ENCODE results near the gene RAB28. TPM values are rescaled to one million over a fixed set of nuclear protein-coding genes. Genes with fewer than 3 reads are reported as not detected.

Gene RAB28
- polyA plus RNA-seq, 1 donor (not counting 4 experiments of a cell fraction or from before 2014, with no cell fraction given), result 19.7 TPM

DNA sequence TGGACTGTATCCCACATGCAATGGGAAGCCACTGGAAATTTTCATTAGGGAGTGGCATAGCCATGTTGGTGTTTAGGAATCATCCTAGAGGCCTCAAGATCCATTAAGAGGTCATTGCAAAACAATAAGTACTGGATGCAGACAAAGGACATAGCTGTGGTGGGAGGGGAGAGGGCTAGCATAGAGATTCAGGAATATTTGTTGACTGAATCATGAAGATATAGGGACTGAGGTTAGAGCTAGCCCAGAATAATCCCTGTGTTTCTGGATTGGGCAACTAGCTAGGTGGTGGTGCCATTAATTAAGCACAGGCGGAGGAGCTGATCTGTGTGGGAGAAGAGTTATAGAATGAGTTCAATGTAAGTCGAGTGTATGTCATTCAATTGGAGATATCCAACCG lies 135.0 kb downstream of the RAB28 start:
- no peaks in the 10 kb centered on the region for H3K27me3 ChIP-seq (ENCODE audit: control insufficient read depth, extremely low read depth, insufficient read depth, low read length)
- H2AFZ ChIP-seq (ENCODE audit: control insufficient read depth, low read length), result no peak overlapping the region
- no peak overlapping the region for H3K9ac ChIP-seq (ENCODE audit: control insufficient read depth, extremely low read depth, insufficient read depth, low read length)
- no peaks in the 10 kb centered on the region for H4K20me1 ChIP-seq (ENCODE audit: control insufficient read depth, extremely low read depth, insufficient read depth, low read length)
- H3K9me1 ChIP-seq (ENCODE audit: control insufficient read depth, extremely low read depth, insufficient read depth, low read length), result no peaks in the 10 kb centered on the region
- no peak for DNase-seq (ENCODE audit: low read depth, low spot score)
- dilution Hi-C loops (cut with MboI; ENCODE audit: extremely low pct_ligation_motif_present, low sequenced_read_pairs), result no loop called here
- H3K36me3 ChIP-seq (ENCODE audit: control insufficient read depth in 2 of 2, extremely low read depth in 1 of 2, insufficient read depth in 2 of 2, low read length in 2 of 2), result no peaks in the 10 kb centered on the region
- H3K4me3 ChIP-seq (ENCODE audit: control insufficient read depth in 2 of 3, extremely low read depth in 1 of 3, insufficient read depth in 2 of 3, low read depth in 1 of 3, low read length in 3 of 3), result no peak overlapping the region
- FAIRE-seq, result no peak
- H3K4me2 ChIP-seq (ENCODE audit: control insufficient read depth, extremely low read depth, insufficient read depth, low read depth, low read length), result no peak overlapping the region
- no peaks in the 10 kb centered on the region for H3K9me3 ChIP-seq (ENCODE audit: control insufficient read depth, low read depth, low read length)
- H3K4me1 ChIP-seq (ENCODE audit: control insufficient read depth, extremely low read depth, insufficient read depth, low read length), result no peaks in the 10 kb centered on the region
- H3K79me2 ChIP-seq (ENCODE audit: control insufficient read depth, insufficient read depth, low read length), result no peaks in the 10 kb centered on the region
- TF ChIP-seq EZH2 (IDR thresholded peaks at IDR 0.05; ENCODE audit: low read length) (no peak), CTCF (optimal IDR thresholded peaks at IDR 0.05 in 1 of 3, IDR thresholded peaks at IDR 0.05 in 1 of 3, conservative IDR thresholded peaks at IDR 0.05 in 1 of 3; ENCODE audit: extremely low read depth in 1 of 3, insufficient read depth in 2 of 3, low read length in 3 of 3) (no peak)
- no peak overlapping the region for H3K27ac ChIP-seq (ENCODE audit: control insufficient read depth, insufficient read depth, low read length)

DNA sequence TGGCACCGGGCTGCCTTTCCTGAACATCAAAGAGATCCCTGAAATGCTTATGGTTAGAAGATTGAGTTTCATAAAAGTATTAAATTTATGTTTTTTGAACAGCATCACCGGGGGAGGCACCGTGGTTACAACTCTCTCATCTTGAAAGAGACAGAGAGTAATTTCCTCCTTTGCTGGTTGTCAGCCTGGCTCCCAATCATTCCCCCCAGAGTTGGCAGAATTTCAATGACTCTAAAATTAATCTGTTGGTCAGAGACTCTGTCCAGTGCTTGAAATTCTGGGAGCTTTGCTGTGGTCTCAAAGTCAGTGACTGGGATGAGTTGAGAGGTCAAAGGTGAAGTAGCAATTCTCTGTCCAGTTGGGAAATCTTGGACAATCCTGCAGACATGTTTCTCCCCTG lies 135.9 kb downstream of the RAB28 start:
- Histone ChIP-seq H3K27ac (ENCODE audit: control insufficient read depth, insufficient read depth, low read length) (no peak overlapping the region), H3K9me3 (ENCODE audit: control insufficient read depth, low read depth, low read length) (no peaks in the 10 kb centered on the region), H3K9me1 (ENCODE audit: control insufficient read depth, extremely low read depth, insufficient read depth, low read length) (no peaks in the 10 kb centered on the region), H3K36me3 (ENCODE audit: control insufficient read depth in 2 of 2, extremely low read depth in 1 of 2, insufficient read depth in 2 of 2, low read length in 2 of 2) (no peaks in the 10 kb centered on the region), H3K4me1 (ENCODE audit: control insufficient read depth, extremely low read depth, insufficient read depth, low read length) (no peaks in the 10 kb centered on the region), H3K79me2 (ENCODE audit: control insufficient read depth, insufficient read depth, low read length) (no peaks in the 10 kb centered on the region), H3K4me2 (ENCODE audit: control insufficient read depth, extremely low read depth, insufficient read depth, low read depth, low read length) (no peak overlapping the region), H4K20me1 (ENCODE audit: control insufficient read depth, extremely low read depth, insufficient read depth, low read length) (no peaks in the 10 kb centered on the region), H3K9ac (ENCODE audit: control insufficient read depth, extremely low read depth, insufficient read depth, low read length) (no peak overlapping the region), H3K27me3 (ENCODE audit: control insufficient read depth, extremely low read depth, insufficient read depth, low read length) (no peaks in the 10 kb centered on the region), H3K4me3 (ENCODE audit: control insufficient read depth in 2 of 3, extremely low read depth in 1 of 3, insufficient read depth in 2 of 3, low read depth in 1 of 3, low read length in 3 of 3) (no peak overlapping the region), H2AFZ (ENCODE audit: control insufficient read depth, low read length) (no peak overlapping the region)
- DNase-seq (ENCODE audit: low read depth, low spot score) (no peak), FAIRE-seq (no peak)
- dilution Hi-C loops (cut with MboI; ENCODE audit: extremely low pct_ligation_motif_present, low sequenced_read_pairs), result no loop called here
- no peak for TF ChIP-seq EZH2 (IDR thresholded peaks at IDR 0.05; ENCODE audit: low read length)
- no peak for TF ChIP-seq CTCF (optimal IDR thresholded peaks at IDR 0.05 in 1 of 3, IDR thresholded peaks at IDR 0.05 in 1 of 3, conservative IDR thresholded peaks at IDR 0.05 in 1 of 3; ENCODE audit: extremely low read depth in 1 of 3, insufficient read depth in 2 of 3, low read length in 3 of 3)
